ENCODE data around the gene RBM14.
"Not testable (repeated sequence)": the region's sequence is repeated elsewhere in the genome, so short reads cannot be mapped to it uniquely, and the experiment has no call there.

Gene RBM14

GRCh38 chr11:66595245-66595904 is 21.1 kb upstream of the RBM14 start:
- peak overlapping the region; percentile 26 for H3K4me3 ChIP-seq (ENCODE audit: low read depth, low read length)
- TF ChIP-seq CTCF (IDR thresholded peaks at IDR 0.05; ENCODE audit: low read depth, low read length) (no peak), POLR2A (IDR thresholded peaks at IDR 0.05; ENCODE audit: extremely low read depth, insufficient read length) (no peak), MYC (IDR thresholded peaks at IDR 0.05; ENCODE audit: low read depth, low read length) (no peak)
- TF ChIP-seq, protein P1, sequence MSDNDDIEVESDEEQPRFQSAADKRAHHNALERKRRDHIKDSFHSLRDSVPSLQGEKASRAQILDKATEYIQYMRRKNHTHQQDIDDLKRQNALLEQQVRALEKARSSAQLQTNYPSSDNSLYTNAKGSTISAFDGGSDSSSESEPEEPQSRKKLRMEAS (IDR thresholded peaks at IDR 0.05; ENCODE audit: low read depth, low read length), result no peak
- DNase-seq (ENCODE audit: low read depth), result peak; percentile 85

DNA sequence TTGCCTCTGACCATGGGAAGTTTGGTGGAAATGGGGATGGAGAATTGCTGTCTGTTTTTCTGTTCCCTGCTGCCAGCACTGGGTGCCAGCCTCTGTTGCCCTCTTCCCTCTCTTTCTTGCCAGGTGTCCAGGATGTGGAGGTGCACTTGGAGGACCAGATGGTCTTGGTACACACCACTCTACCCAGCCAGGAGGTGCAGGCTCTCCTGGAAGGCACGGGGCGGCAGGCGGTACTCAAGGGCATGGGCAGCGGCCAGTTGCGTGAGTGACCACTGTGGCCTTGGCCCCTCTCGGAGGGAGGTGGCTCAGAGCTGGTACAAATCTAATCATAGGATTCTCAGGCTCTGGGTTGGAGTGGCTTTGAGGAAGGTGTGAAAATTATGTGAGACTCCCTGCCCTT is 17.4 kb upstream of the RBM14 start:
- no peak for DNase-seq (ENCODE audit: low read depth)
- H3K4me3 ChIP-seq (ENCODE audit: low read depth, low read length), result no peak overlapping the region
- TF ChIP-seq, protein P1 (IDR thresholded peaks at IDR 0.05; ENCODE audit: low read depth, low read length), result no peak
- no peak for TF ChIP-seq POLR2A (IDR thresholded peaks at IDR 0.05; ENCODE audit: extremely low read depth, insufficient read length)

- no peak for DNase-seq (ENCODE audit: low read depth)
These were observed 16.2 kb upstream of the RBM14 start for GRCh38 chr11:66600219-66600618.

GRCh38 chr11:66600631-66601233 is 15.7 kb upstream of the RBM14 start:
- no peak for TF ChIP-seq CTCF (IDR thresholded peaks at IDR 0.05; ENCODE audit: low read depth, low read length)
- TF ChIP-seq POLR2A (IDR thresholded peaks at IDR 0.05; ENCODE audit: extremely low read depth, insufficient read length), result no peak
- TF ChIP-seq MYC (IDR thresholded peaks at IDR 0.05; ENCODE audit: low read depth, low read length), result no peak
- TF ChIP-seq, protein P1 (IDR thresholded peaks at IDR 0.05; ENCODE audit: low read depth, low read length), result no peak
- H3K4me3 ChIP-seq (ENCODE audit: low read depth, low read length), result no peak overlapping the region
- no peak for DNase-seq (ENCODE audit: low read depth)

More at GRCh38 chr11:66600219-66600618, 16.2 kb upstream of the RBM14 start:
- H3K4me3 ChIP-seq (ENCODE audit: low read depth, low read length), result no peak overlapping the region
- TF ChIP-seq POLR2A (IDR thresholded peaks at IDR 0.05; ENCODE audit: extremely low read depth, insufficient read length) (no peak), MYC (IDR thresholded peaks at IDR 0.05; ENCODE audit: low read depth, low read length) (no peak), CTCF (IDR thresholded peaks at IDR 0.05; ENCODE audit: low read depth, low read length) (no peak)
- TF ChIP-seq, protein P1 (IDR thresholded peaks at IDR 0.05; ENCODE audit: low read depth, low read length), result no peak

GRCh38 chr11:66603072-66603471 is 13.4 kb upstream of the RBM14 start:
- TF ChIP-seq, protein P1 (IDR thresholded peaks at IDR 0.05; ENCODE audit: low read depth, low read length), result no peak
- no peak for TF ChIP-seq MYC (IDR thresholded peaks at IDR 0.05; ENCODE audit: low read depth, low read length)
- no peak for TF ChIP-seq CTCF (IDR thresholded peaks at IDR 0.05; ENCODE audit: low read depth, low read length)
- TF ChIP-seq POLR2A (IDR thresholded peaks at IDR 0.05; ENCODE audit: extremely low read depth, insufficient read length), result no peak
- DNase-seq (ENCODE audit: low read depth), result no peak
- no peak overlapping the region for H3K4me3 ChIP-seq (ENCODE audit: low read depth, low read length)

GRCh38 chr11:66604155-66604554 is 12.3 kb upstream of the RBM14 start:
- no peak for DNase-seq (ENCODE audit: low read depth)
- H3K4me3 ChIP-seq (ENCODE audit: low read depth, low read length), result no peak overlapping the region
- TF ChIP-seq MYC (IDR thresholded peaks at IDR 0.05; ENCODE audit: low read depth, low read length) (no peak), POLR2A (IDR thresholded peaks at IDR 0.05; ENCODE audit: extremely low read depth, insufficient read length) (no peak), CTCF (IDR thresholded peaks at IDR 0.05; ENCODE audit: low read depth, low read length) (no peak)
- TF ChIP-seq, protein P1 (IDR thresholded peaks at IDR 0.05; ENCODE audit: low read depth, low read length), result no peak

GRCh38 chr11:66606608-66607007 is 9.8 kb upstream of the RBM14 start:
- not testable (repeated sequence) for H3K4me3 ChIP-seq (ENCODE audit: low read depth, low read length); DNase-seq (ENCODE audit: low read depth)

All from NB4 (cell line).